HS-27A (cell line): Measurements from ENCODE around the gene TSEN15.

Source experiments
- DNase-seq: peaks from one replicate; pipeline ENCODE4 v3.0.0-alpha.2; 2012; ENCODE audit warnings: low read depth, missing footprints

TSEN15 gene

GRCh38 chr1:184101571-184101970 is 50.0 kb downstream of the TSEN15 start:
- no peak for DNase-seq

DNA sequence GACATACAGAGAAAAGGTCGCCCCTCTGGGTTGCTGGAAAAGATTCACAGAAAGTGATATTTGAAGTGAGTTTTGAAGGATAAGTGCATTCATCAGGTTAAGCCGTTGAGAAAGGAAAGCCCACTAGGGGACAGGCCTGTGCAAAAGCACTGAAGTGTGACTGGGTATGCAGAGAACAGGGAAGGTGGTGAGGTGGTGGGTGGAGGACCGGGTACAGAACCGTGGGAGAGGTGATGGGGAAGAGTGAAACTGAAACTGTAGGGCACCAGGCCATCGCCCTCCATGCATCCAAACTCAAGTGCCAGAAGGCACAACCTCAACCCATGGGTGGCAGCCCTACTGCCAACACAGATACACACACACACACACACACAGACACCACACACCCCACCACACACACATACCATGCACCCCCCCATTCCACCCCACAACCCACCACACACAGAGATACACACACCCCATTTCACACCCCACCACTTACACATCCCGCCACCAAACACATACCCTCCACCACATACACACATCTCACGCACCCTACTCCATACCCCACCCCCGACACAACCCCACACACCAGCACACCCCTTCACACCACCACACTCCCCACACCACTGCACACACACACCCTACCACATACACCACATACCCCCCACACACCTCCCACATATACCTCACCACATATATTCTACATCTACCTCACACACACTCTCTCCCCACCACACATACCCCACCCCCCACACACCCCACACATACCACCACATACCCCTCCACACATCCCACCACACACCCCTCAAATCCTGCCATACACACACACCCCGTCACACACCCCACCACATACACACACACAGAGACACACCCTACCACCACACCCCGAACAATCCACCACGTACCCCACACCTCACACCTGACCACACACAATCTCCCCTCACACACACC is 59.0 kb downstream of the TSEN15 start:
- DNase-seq, result no peak

- DNase-seq, result no peak
These were observed 60.8 kb downstream of the TSEN15 start for GRCh38 chr1:184112176-184112948.

DNA sequence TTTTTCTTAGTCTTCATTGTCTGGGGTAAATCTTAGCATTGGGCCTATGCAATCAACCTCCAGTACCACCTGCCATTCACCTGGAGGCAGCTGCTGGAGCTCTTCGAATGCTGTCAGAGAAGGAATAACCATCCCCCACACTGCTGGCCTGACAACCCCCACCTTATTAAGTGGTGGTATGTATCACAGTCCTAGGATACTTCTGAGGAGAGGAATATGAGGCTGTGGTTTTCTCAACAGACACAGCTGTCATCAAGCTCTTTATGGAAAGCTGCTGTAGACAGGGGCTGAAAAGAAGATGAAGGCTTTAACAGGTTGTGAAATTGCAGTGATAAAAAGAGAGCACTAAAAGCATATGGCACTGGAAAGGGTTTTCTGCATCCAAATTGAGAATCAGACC is 61.7 kb downstream of the TSEN15 start:
- DNase-seq, result no peak

DNA sequence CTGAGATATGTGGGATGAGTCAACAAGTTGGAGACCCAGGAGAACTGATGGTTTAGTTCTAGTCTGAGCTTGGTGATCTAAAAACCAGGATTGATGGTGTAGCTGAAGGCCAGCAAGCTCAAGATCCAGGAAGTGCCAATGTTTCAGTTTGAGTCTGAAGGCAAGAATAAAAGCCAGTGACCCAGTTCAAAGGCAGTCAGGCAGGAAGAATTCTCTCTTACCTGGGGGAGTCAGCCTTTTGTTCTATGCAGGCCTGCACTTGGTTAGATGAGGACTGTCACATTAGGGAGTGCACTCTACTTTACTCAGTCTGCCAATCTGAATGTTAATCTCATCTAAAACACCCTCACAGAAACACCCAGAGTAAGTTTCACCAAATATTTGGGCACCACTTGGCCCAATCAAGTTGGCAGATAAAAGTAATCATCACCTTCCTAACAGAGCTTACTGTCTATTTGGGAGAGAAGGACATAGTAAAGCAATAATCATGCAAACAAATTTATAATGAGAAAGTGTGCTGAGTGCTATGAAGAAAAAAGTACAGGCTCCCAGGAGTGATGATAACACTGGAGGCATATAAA is 63.4 kb downstream of the TSEN15 start:
- no peak for DNase-seq

DNA sequence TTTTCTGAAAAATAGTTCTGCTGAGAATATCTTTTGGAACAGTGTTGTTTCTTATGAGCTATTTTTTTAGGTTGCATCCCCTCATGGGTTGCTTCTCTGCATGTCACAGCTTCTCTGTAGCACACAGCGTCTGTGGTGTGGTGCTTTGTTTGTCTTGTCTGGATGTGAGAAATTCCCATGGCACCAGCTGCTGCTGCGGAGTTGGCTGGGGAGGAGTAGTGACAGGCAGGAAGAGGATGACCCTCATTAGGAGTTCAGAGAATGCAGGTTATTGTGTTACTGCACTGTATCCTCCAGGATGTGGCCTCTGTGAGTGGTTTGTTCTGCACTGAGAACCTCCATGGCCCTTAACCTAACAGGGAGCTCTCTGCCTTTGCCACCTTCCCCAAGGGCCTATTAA is 64.8 kb downstream of the TSEN15 start:
- DNase-seq, result no peak

DNA sequence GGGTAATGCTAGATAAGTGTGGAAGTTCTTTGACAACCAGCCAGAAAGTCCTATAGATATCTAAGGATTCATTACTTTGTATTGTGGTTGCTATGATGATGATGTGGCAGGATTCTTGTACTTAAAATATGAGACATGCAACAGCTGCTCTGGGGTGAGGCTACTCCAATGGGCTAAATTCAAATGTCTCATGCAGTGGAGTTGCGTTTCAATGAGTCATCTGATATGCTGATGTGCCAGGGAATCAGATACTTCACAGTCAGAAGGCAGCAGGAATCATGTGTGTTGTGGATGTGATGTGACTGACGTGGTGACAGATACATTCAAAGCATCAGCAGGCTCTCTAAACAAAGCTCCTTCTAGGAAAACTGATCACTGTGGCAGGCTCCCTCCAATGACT is 66.5 kb downstream of the TSEN15 start:
- DNase-seq, result peak; percentile 88
